Fibroblast of skin of abdomen (primary cell): ENCODE measurements around the gene MGAT4A.

Experiments used
- DNase-seq: peaks from one replicate; pipeline ENCODE4 v3.0.0-alpha.2; 2013

Gene MGAT4A

GRCh38 chr2:98656800-98657199 lies 74.1 kb downstream of the MGAT4A start:
- DNase-seq: no peak

GRCh38 chr2:98654699-98655495 lies 76.0 kb downstream of the MGAT4A start:
- DNase-seq: no peak

- no peak for DNase-seq
Measured at GRCh38 chr2:98650998-98651397, 79.9 kb downstream of the MGAT4A start.

GRCh38 chr2:98649992-98650375 lies 80.9 kb downstream of the MGAT4A start:
- DNase-seq: no peak

GRCh38 chr2:98649135-98649991 lies 81.6 kb downstream of the MGAT4A start:
- DNase-seq: peak; percentile 71

- no peak for DNase-seq
Measured at GRCh38 chr2:98648451-98648850, 82.5 kb downstream of the MGAT4A start.

GRCh38 chr2:98647636-98648035 lies 83.3 kb downstream of the MGAT4A start:
- peak; percentile 42 for DNase-seq

- no peak for DNase-seq
Measured at GRCh38 chr2:98643496-98644100, 87.3 kb downstream of the MGAT4A start.

- no peak for DNase-seq
Measured at GRCh38 chr2:98637401-98638147, 93.4 kb downstream of the MGAT4A start.

GRCh38 chr2:98634406-98635092 lies 96.4 kb downstream of the MGAT4A start:
- no peak for DNase-seq

- DNase-seq: no peak
Measured at GRCh38 chr2:98632351-98632750, 98.6 kb downstream of the MGAT4A start.

GRCh38 chr2:98623657-98624056 lies 107.3 kb downstream of the MGAT4A start:
- DNase-seq: no peak

GRCh38 chr2:98617149-98617548 lies 113.8 kb downstream of the MGAT4A start:
- DNase-seq: no peak

GRCh38 chr2:98615481-98615880 lies 115.5 kb downstream of the MGAT4A start:
- no peak for DNase-seq

- no peak for DNase-seq
Measured at GRCh38 chr2:98614024-98614739, 116.8 kb downstream of the MGAT4A start.

GRCh38 chr2:98608962-98609604 lies 121.8 kb downstream of the MGAT4A start:
- peak; percentile 20 for DNase-seq

GRCh38 chr2:98608116-98608961 lies 122.6 kb downstream of the MGAT4A start, which contains the start of the genes COA5 and UNC50:
TSS of gene COA5 (minus strand) at chr2:98608512. CDS start at chr2:98608405, 107 bp downstream.
TSS of gene UNC50 (plus strand) at chr2:98608589. CDS start at chr2:98609760, 1,171 bp downstream.
- peak; percentile 90 for DNase-seq

- DNase-seq: no peak
Measured at GRCh38 chr2:98607741-98608115, 123.2 kb downstream of the MGAT4A start.

- no peak for DNase-seq
Measured at GRCh38 chr2:98607104-98607503, 123.8 kb downstream of the MGAT4A start.

GRCh38 chr2:98606431-98606830 lies 124.5 kb downstream of the MGAT4A start:
- no peak for DNase-seq
